ENCODE data around the gene ODC1.

Gene ODC1

DNA sequence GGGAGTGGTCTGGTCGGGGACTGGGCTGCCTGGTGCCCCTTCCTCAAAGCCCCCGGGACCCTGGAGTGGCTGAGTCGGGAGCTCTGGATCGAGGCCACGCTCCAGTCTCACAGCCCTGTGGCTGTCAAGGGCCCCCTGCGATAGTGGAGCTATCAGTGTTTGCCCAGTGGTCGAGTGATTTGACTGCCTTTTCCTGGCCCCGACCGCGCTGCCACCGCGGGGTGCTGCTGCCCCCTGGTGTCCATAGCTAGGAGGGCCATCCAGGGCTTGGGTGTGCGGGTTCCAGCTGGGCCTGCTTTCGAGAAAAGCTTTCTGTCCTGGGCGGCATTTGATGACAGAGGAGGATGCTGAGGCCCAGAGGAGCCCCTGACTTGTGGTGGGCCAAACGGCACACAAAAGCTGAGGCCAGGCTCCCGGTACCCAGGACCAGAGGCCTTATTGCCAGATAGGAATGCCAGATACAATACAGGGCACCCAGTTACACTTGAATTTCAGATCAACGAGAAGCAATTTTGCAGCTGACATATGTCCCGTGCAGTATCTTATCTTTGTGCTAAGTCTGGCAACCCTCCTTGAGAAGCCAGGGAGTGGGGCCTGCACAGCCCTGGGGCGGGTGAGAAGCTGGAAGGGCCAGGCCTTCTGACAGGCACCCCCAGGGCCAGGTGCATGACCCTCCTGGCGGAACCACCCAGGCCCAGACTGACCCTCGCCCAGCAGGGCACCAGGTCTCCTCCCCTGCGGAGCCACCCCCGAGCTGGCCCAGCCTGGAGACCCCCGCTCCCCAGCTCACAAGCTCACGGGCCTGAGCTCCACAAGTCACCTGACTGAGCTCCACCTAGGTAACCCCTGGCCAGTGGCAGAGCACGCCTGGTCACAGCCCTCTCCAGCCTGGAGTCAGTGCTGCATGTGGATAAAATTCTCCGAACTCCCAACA is 13.0 kb downstream of the ODC1 start:
- peak; percentile 47 to 66 (median 56) for DNase-seq (ENCODE audit: low read depth in 4 of 4, low spot score in 1 of 4)

DNA sequence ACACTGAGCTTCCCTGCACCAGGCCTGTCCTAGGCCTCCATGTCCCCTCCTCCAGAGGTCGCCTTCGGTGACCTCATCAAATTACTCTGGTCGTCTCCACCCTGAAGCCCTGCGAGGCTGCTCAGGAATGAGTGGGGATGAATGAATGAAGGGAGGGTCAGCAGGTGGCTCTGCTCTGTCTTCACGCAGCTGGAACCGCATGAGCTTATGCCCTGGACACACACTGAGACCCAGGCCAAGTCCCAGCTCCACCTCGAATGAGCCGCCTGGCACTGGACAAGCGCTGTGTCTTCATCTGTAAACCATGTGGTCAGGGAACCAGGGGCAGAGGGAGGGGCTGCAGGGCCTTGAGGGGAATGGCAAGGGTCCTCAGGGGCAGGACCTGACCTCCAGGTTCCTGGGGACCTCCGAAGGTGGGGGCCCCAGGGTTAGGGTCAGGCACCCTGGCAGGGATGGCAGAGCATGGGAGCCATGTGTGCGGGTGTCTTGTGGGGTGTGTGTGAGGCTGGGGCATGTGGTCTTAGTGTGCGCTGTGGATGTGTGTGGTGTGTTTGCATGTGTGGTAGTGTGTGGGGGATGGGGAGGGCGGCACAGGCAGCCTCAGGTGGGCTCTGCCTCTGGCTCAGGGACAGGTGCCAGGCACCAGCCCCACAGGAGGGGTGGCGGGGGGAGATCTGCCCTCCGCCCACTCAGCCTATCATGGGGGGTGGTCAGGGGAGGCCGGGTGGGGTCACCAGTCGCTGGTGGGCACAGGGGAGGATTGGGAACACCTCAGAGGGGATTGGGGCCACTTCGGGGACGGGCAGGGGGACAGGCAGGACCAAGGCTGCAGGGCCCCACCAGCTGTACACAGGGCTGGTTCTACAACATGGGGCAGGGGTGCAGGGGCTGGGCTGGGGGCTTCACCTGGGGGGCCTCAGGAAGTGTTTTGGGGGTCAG is 13.9 kb downstream of the ODC1 start:
- no peak for DNase-seq (ENCODE audit: low read depth in 4 of 4, low spot score in 1 of 4)

DNA sequence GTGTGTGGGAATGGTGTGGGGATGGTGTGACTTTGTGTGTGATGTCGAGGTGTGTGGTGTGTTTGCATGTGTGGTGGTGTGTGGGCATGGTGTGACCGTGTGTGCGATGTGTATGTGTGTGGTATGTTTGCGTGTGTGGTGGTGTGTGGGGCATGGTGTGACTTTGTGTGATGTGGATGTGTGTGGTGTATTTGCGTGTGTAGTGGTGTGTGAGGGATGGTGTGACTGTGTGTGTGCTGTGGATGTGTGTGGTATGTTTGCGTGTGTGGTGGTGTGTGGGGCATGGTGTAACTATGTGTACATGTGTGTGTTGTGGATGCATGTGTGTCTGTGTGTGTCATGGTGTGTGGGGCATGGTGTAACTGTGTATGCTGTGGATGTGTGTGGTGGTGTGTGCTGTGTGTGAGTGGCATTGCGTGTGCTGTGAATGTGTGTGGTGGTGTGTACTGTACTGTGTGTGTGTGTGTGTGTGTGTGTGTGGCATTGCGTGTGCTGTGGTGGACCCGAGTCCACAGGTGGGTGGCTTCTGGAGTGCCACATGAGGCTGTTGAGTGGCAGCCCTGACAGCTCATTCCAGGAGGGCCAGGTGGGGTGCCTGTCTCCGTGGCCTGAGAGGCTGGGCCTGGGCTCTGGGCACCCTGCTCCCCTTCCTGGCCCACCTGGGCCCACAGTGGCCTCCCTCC is 14.7 kb downstream of the ODC1 start:
- DNase-seq (ENCODE audit: low read depth in 4 of 4, low spot score in 1 of 4), result no peak

DNA sequence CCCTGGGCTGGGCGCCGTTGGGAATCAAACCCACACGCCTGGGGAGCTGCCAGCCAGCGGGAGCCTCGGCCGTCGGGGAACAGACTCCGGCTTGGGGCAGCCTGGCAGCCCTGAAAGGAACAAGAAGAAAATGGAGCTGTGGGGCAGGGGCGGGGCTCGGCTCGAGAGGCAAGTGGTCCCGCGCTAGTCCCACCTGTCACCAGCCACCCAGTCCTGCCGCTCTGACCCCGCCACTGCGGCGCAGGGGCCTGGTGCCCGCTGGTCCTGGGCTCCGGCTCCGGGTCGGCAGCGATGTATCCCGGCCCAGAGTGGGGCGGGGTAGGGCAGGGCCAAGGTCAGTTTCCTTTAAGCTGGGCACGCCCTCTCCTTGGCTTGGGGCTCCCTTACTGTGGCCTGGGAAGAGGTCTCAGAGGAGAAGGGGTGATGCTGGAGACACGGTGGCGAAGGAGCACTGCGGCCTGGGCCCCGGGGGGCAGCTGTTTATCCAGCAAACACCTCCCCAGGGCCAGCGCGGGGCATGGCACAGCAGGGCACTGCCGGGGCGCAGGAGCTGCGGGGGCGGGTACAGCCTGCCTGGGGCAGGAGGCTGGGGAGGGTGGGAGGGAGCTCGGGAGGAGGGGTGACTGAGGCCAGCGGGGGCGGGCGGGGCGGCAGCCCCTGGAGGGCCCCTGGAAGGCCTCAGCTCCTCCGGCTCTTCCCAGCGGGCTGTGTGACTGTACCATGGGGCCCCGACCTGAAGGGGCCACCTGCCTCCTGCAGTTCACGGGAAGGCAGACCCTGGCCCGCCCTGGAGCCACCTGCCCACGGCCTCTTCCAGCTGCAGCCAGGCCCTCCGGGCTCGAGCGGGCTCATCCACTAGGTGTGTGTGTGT is 15.6 kb downstream of the ODC1 start:
- no peak for DNase-seq (ENCODE audit: low read depth in 4 of 4, low spot score in 1 of 4)

DNA sequence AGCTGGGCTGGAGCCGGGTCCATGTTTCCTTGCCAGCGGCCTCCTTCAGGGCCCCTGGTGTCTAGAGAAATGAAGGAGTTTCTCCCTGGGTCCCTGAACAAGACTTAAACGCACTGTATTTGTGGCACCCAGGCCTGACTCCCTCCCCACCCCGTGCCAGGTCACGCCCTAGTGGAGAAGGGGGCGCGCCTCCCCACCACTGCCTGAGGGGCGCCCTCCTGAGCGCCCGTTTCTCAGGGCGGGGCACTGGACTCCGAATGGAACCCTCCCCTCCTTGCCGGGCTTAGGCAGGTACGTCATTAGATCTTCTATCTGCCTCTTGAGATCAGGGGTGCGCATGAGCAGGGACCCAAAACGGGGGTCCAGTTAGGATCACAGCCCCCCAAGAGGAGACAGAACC is 16.3 kb downstream of the ODC1 start:
- no peak for DNase-seq (ENCODE audit: low read depth in 4 of 4, low spot score in 1 of 4)

DNA sequence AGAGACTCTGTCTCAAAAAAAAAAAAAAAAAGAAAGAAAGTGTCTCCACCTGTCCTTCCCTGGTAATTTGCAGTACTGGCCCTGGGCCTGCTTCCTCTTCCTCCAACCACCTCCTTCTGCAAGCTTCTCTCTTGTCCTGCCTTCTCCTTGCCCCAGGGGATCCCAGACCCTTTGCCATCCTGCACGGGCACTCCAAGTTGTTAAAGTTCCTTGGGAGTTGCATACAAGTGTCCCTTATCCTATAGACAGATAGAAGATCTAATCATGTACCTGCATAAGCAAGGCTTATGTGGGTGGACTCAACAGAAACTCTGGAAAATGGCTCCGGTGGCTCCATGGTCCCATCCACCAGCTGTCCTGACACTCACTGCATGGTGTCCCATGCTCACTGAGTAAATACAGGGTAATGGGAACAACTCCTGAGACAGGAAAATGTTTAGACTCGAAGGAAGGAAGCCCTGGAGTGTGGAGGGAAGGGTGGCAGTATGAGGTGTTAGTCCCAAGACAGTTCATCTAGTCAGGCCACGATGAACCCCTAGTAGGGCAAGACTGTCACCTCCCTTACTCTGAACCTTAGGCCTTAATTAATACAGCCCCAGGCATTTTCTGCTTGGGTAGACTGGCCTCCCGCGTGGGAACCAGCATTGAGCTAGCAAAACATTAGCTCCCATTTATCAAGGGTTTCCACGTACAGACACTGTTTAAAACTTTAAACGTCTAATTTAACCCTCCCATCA is 17.1 kb downstream of the ODC1 start:
- DNase-seq (ENCODE audit: low read depth in 4 of 4, low spot score in 1 of 4), result no peak

DNA sequence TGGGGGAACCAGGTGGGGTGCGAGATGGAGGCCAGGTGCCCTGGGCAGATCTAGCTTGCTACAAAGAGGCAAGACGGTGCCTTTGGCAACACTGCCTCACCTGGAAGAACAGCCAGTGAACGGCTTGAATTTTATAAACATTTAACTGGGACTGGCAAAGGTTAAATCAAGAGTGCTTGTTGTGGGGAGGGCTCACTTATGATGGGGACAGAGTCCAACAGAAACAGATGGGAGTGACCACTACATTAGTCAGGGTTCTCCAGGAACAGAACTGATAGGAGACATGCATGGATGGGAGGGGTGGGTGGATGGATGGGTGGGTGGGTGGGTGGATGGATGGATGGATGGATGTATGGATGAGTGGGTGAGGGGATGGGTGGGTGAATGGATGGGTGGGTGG is 19.2 kb downstream of the ODC1 start:
- no peak for DNase-seq (ENCODE audit: low read depth in 4 of 4, low spot score in 1 of 4)

DNA sequence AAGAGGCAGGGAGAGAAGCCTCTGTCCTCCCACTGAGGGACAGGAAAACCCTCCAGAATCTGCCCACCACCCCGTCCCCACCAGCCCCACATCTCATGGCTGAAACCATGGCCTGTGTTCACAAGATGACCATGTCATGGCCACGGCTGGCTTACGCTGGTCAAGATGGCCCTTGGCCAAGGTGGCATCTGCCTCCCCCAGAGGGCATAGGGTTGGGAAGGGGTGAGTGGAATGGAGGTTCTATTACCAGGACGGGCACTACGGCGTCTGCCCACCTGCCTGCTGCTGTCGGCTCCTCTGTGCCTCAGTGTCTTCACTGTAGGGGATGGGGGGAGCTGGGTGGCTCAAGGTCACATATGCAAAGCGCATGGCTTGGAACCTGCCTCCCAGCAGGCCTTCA is 19.8 kb downstream of the ODC1 start:
- DNase-seq (ENCODE audit: low read depth in 4 of 4, low spot score in 1 of 4), result no peak

DNA sequence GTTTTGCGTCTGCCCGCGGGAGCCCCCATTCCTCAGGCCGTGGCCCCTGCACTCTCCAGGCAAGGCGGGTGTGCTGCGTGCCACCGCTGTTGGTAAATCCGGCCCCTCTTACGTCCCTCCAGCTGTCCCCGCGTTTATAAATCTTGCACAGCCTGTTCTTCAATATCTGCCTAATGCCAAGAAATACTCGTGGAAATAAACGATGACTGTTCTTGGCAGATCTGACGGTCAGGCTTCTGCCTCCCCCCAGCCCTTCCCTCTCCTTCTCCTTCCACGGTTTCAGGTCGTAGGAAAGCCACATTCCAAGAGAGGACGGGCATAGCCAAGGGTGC is 20.5 kb downstream of the ODC1 start:
- DNase-seq (ENCODE audit: low read depth in 4 of 4, low spot score in 1 of 4), result no peak

DNA sequence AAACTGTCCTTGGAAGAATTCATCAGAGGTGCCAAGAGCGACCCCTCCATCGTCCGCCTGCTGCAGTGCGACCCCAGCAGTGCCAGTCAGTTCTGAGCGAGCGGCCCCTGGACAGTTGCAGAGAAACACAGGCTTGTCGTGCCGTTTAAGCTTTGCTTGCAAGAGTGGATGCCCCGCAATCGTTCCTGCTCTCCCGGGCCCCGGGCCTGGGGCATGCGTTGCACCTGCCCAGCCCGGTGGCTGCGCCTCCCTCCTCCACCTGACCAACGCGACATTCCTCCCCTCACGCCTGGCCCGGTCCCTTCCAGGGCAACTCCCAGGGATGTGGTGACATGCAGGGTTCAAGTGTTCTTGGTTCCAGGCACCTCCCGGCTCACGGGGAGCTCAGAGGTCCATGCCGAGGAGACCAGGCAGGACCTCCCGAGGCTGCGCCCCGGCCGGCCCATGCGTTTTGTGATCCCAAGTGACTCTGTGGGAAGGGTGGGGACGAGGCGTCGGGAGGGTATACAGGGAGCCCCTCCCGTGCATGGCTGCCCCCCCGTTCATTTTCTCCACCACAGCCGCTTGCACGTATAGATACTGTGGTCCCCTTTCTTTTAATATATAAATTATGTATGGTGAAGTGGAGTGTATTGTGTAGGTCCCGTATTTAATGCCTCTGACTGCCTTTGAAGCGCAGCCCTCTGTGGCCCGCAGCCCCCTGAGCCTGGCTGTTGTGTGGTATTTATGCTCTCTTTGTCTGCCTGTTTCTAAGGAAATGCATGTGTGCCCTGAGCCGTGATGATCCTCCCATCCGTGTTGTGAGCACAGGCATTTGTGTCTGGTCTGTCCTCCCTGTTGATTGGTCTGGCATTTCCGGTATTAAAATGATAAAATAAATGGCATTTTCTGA is 21.2 kb downstream of the ODC1 start:
- DNase-seq (ENCODE audit: low read depth in 4 of 4, low spot score in 1 of 4), result no peak

DNA sequence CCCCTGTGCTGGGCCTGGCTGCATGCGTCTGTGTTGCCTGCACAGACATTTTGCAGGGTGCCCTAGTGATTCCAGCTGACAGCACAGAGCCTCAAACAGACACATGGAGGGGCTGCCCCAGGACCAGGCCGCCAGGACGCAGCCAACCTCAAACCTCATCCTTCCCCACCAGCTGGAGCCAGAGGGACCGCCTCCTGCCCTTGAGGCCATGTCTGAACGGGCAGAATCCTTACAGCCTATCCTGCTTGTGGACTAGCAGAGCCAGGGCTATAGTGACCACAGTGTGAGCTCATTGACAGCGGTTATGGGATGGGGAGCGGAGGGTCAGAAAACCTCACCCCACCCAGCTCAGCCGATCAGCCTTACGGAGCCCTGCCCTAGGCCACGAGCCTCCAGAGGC is 22.4 kb downstream of the ODC1 start:
- DNase-seq (ENCODE audit: low read depth in 4 of 4, low spot score in 1 of 4), result no peak

DNA sequence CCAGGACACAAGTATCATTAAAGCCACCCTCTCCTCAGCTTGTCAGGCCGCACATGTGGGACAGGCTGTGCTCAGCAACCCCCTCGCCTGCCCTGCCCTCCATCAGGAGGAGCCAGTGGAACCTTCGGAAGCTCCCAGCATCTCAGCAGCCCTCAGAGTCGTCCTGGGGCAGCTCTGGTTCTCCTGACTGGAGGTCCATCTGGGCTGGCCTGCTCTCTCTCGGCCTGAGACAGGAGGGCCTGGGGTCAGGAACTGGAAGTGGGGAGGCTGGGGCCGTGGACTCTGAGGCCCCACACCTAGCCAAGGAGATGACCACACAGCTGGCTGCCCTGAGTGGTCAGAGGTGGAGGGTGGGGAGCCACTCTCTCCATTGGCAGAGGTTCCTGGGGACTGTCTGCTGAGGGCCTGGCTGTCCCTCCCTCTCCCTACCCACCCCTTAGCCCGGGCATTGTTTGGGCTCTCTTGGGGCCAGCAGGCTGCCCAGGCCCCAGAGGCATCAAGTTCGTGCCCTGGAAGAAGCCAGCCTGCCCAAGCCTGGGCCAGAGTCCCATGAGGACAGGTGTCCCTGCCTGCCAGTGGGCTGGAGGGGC is 23.1 kb downstream of the ODC1 start:
- no peak for DNase-seq (ENCODE audit: low read depth in 4 of 4, low spot score in 1 of 4)

DNA sequence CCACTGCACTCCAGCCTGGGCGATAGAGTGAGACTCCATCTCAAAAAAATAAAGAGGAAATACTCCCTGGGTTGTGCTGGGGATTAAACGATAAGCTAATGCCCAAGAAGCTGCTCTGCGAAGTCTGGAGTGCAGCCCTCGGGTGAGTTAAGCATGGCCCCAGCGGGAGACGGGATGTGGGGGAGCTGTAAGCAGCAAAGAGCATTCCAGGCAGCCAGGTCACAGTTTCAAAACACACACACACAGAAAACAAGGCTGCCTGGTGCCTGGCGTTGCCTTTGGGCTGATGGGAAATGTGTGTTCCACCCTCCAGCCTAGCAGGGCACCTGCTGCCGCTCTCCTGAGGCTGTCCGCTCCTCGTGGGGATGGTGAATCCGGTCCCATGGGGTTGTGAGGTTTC is 24.1 kb downstream of the ODC1 start:
- DNase-seq (ENCODE audit: low read depth in 4 of 4, low spot score in 1 of 4), result no peak

DNA sequence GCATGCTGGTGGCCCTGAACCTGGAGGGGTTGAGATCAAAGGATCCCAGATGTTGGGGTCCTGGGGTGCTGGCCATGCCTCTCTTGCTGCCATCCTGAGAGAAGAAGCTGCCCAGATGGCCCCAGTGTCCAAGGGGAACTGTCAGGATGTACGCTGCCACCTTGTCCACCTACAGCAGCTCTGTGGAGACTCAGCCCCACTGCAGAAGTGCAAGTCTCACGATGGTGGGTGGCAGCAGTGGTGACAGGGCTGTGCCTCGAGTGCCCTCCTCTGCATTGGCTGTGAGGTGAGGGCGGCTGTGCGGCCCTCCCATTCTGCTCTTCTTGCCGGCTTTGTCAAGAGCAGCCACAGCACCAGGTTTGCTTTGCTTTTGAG is 24.7 kb downstream of the ODC1 start:
- DNase-seq (ENCODE audit: low read depth in 4 of 4, low spot score in 1 of 4), result no peak

DNA sequence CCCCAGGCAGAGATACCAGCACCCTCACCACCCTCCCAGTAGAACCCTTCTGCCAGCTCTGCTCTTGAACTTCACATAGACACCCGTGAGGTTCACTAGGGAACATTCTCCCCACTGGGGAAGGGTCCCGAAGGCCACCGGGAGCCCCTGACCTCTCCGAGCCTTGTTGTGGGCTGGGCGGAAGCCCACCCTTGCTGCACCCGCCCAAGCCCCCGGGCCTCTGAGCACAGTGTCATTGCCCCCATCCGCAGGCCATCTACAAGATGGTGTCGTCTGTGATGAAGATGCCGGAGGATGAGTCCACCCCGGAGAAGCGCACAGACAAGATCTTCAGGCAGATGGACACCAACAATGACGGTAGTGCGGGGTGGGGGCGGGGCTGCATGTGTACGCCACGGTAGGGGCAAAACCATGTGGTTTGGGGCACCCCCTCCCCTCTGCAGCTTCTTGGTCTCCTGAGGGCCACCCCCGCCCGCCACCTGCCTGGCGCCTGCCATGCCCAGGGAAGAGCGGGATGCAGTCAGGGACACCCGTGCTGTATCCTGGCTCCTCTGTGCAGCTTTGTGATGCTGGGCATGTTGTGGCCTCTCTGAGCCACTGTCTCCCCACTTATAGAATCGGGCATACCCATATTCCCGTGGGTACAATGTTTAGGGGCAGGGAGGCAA is 25.3 kb downstream of the ODC1 start:
- no peak for DNase-seq (ENCODE audit: low read depth in 4 of 4, low spot score in 1 of 4)

DNA sequence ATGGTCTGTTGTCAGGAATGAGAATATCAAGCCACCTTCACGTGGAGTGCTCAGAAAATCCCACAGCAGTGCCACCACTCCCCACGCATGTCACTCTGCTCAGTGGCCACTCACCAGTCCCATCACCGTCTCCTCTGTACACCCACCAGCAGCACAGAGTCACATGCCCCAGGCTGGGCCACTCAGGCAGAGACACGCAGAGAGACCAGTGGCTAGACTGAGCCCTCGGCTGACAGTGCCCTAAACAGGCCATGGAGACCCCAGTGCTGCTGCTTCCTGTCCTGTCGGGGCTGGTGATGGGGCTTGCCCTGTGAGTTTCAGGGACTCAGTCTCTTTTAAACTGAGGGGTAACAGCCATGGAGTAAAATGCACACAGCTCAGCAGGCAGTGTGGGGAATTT is 25.9 kb downstream of the ODC1 start:
- no peak for DNase-seq (ENCODE audit: low read depth in 4 of 4, low spot score in 1 of 4)

DNA sequence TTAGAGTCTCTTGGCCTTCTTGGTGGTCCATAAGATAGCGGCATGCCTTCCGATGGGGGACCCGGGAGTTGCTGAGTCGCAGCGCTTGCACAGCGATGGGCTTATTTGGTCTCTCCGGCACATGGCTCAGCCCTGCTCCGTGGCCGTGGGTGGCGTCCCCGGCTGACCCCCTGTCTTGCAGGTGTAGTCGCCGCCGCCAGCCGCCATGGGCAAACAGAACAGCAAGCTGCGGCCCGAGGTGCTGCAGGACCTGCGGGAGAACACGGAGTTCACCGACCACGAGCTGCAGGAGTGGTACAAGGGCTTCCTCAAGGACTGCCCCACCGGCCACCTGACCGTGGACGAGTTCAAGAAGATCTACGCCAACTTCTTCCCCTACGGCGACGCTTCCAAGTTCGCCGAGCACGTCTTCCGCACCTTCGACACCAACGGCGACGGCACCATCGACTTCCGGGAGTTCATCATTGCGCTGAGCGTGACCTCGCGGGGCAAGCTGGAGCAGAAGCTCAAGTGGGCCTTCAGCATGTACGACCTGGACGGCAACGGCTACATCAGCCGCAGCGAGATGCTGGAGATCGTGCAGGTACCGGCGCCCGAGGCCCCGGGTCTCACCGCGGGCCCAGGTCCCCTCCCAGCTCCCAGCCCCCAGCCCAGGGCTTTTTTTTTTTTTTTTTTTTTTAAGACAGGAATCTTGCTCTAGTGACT is 28.4 kb downstream of the ODC1 start:
- no peak for DNase-seq (ENCODE audit: low read depth in 4 of 4, low spot score in 1 of 4)

Data from stimulated activated CD4-positive, alpha-beta T cell treated with anti-CD3 and anti-CD28 coated beads, Interleukin-1b, Interleukin-23, amount 100 ng/mL, for 24 hours (primary cell).